ENCODE data around the gene KDM1B.

KDM1B gene

DNA sequence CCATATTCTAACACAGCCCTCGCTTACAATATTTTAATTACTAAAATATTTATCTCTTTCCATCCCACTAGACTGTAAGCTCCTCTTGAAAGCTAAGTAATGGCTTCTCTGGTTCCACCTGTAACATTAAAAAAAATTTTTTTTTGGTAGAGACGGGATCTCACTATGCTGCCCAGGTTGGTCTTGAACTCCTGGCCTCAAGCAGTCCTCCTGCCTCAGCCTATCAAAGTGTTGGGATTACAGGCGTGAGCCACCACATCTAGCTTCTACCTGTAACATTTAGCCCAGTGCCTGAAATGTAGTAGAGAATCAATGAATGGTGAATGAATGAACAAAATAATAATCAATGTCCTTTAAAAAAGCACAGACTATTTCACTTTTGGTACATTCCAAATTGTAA is 80.3 kb downstream of the KDM1B start:
- DNase-seq: no peak

- no peak for DNase-seq
Measured at GRCh38 chr6:18237167-18237566, 81.9 kb downstream of the KDM1B start.

GRCh38 chr6:18240230-18240629 is 85.0 kb downstream of the KDM1B start:
- DNase-seq: no peak

GRCh38 chr6:18241208-18242038 is 86.2 kb downstream of the KDM1B start:
- no peak for DNase-seq

DNA sequence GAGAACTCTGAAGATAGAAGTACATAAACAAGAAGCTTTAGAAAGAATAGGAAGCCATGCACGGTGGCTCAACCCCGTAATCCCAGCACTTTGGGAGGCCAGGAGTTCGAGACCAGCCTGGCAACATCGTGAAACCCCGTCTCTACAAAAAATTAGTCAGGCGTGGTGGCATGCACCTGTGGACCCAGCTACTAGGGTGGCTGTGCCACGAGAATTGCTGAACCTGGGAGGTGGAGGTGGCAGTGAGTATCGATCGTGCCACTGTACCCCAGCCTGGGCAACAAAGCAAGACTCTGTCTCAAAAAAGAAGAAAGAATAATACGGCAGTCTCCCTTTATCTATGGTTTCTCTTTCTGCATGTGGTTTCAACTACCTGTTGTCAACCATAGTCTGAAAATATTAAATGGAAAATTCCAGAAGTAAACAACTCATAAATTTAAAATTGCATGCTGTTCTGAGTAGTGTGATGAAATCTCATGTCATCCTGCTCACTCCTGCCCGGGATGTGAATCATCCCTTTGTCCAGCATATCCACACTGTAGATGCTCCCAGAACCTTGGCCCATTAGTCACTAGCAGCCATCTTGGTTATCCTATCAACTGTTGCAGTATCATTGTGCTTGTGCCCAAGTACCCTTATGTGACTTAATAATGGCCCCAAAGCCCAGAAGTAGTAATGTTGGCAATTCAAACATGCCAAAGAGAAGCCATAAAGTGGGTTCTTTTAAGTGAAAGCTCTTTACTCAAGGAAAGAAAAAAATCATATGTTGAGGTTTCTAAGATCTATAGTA is 87.0 kb downstream of the KDM1B start:
- no peak for DNase-seq

DNA sequence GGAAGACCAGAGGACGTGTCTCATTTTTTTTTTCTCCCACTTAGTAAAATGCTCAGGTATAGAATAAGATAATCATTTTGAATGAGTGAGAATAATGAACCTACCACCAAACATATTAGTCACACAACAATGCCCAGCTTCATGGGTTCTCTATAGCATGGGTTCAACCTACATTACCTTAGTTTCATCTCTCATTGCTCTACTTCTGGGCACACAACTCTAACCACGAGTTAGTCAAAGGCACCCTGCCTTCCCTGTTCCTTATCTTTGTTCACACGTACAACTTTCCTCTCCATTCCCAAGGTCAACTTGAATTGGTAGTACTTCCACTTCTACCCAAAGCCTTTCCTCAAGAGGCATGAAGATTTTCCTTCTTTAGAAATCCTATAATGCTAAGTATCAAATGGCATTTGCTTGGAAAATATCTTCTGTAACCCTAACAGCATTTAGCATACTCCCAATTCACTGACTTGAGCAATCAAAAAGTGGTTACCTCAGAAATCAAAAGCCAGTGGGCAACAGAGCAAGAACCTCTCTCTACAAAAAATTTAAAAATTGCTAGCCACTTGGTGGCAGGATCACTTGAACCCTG is 88.2 kb downstream of the KDM1B start:
- DNase-seq: no peak

DNA sequence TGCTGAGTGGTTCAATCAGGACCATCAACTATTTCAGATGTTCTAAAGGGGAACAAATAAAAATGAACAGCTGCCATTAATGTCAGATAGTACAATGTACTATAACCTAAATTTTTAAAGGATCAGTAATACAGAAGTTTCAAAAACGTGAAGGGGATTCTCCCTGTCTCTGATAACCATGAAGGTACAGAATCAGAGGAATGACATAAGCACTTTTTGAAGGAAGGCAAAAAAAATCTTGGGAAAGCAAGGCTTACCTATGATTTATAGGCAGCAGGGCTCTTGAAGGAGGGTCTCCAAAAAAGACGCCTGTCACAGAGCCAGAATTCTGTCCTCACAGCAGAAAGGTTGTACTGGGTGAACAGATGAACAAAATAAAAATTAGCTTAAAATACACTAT is 89.0 kb downstream of the KDM1B start:
- DNase-seq: no peak

DNA sequence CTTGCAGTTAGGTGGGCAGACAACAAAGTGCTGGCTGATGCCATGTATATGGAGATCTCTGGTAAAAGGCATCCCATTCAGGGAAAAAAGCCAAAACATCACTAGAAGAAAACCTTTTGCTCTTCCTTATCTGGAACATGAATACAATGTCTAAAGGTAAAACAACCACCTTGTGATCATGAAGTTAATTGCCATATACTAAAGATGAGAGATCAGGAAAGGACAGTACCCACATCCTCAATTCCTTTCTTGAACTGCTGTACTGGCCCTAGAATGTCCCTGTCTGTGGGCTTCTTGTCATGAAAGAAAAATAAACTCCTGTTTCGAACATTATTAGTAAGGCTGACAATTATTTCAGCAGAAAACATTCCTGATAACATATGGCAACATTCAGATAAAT is 89.9 kb downstream of the KDM1B start:
- DNase-seq: no peak

DNA sequence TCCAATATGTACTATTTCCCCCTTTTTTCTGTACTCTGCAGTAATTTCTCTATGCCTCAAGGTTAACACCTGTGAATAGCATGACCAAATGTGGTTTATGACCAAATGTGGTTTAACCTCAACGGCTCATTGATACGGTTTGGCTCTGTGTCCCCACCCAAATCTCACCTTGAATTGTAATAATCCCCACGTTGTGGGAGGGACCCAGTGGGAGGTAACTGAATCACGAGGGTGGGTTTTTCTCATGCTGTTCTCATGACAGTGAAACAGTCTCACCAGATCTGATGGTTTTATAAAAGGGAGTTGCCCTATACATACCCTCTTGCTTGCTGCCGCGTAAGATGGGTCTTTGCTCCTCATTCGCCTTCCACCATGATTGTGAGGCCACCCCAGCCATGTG is 90.4 kb downstream of the KDM1B start:
- DNase-seq: no peak

DNA sequence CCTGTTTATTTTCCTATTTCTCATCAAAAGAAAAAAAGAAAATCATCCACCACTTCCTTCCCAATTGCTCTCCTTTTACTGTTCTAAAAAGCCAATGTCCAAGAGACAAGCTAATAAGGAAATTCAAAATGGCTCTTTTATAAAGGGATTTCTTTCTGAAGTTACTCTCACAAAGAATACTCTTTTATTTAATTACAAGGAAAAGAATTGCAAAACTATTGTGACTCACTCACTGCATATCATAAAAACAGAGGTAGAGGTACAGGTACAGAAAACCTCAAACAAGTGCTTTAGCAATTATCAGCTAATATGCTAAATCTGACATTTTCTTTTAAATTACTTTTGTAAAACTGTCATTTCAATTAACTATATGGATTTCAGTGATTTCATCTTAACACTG is 91.0 kb downstream of the KDM1B start:
- no peak for DNase-seq

GRCh38 chr6:18247002-18247401 is 91.8 kb downstream of the KDM1B start:
- no peak for DNase-seq

- no peak for DNase-seq
Measured at GRCh38 chr6:18248698-18249097, 93.5 kb downstream of the KDM1B start.

- no peak for DNase-seq
Measured at GRCh38 chr6:18249271-18249670, 94.0 kb downstream of the KDM1B start.

GRCh38 chr6:18253635-18254034 is 98.4 kb downstream of the KDM1B start:
- no peak for DNase-seq

- no peak for DNase-seq
Measured at GRCh38 chr6:18254793-18255192, 99.6 kb downstream of the KDM1B start.

- no peak for DNase-seq
Measured at GRCh38 chr6:18259675-18260447, 104.6 kb downstream of the KDM1B start.

DNA sequence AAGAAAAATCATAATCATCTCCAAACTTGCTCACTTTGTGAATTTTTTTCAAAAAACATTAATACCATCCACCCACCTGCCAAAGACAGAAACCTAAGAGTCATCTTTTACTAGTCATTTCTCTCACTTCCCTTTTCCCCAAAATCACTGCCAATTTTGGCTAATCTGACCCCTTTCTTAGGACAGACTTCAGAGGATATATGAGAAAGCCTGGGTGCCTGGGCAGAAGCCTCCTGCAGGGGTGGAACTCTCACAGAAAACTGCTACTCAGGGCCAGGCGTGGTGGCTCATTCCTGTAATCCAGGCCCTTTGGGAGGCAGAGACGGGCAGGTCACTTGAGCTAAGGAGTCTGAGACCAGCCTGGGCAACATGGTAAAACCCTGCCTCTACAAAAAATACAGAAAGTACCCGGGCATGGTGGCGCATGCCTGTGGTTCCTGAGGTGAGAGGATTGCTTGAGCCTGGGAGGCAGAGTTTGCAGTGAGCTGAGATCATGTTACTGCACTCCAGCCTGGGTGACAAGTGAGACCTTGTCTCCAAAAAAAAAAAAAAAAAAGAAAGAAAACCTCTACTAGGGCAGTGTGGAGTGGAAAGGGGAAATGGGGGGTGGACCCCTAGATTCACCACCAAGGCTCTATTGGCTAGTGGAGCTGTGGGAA is 105.4 kb downstream of the KDM1B start:
- peak in 1 of 3 experiments; percentile 31 for DNase-seq

- DNase-seq: no peak
Measured at GRCh38 chr6:18261877-18262276, 106.7 kb downstream of the KDM1B start.

DNA sequence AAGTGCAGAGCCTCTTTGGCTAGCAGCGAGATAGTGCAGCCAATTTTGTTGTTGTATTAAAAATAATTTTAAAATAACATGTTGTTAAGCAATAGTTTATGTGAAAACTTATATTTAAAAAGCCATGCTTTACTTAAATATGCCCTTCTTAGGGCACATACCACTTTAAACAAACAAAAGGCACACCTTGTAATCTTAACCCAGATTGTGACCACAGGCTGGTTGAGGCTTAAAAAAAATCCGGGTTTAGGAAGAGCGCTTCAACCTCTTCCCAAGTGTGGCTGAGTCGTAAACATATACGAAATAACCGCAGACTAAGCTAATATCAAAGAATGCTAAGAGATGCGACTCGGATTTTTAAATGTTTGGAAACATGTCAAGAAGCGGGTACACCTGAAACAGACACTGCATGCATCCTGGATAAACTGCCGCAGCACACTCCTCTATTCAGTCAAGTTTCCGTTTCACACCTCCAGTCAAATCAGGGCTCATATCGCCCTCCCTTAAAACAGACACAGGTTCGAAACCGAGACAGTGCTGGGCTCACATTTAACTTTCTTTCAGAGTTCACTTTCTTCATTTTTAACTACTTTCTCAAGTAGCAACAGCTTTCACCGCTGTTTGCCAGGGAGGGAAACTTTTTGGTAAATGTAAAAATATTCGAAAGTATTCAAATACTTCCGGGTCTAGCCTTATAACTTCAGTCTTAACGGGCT is 107.6 kb downstream of the KDM1B start:
- peak; percentile 7 to 67 (median 42) for DNase-seq

- DNase-seq: peak; percentile 15 to 80 (median 79)
Measured at GRCh38 chr6:18263418-18264218, 108.4 kb downstream of the KDM1B start.

Data from NCI-H1417 (cell line).